ENCODE results near the gene FOXI2.

- TF ChIP-seq CTCF (conservative IDR thresholded peaks at IDR 0.05) (no peak), ZFX (IDR thresholded peaks at IDR 0.05) (no peak)
These were observed 37.7 kb upstream of the FOXI2 start for GRCh38 chr10:127699311-127699710.
